Activated naive CD4-positive, alpha-beta T cell treated with anti-CD3 and anti-CD28 coated beads, Interleukin-2, amount 10 ng/mL, durations not matched to agents 7 days and 5 days (primary cell): ENCODE measurements around the gene USP32.
A peak's percentile ranks its signal among the peaks of the same experiment; 100 is the strongest.
"Not testable (repeated sequence)": the region's sequence is repeated elsewhere in the genome, so short reads cannot be mapped to it uniquely, and the experiment has no call there.

Experiments used
- CTCF ChIA-PET: fragments of 350-600 bp; sonication (Branson Sonifier 250); formaldehyde crosslinking; loops from one replicate; lab custom pipeline; 2021; ENCODE audit warnings: antibody characterized with exemption; lab: Charles Lee
- DNase-seq: peaks from one replicate; pipeline ENCODE4 v3.0.0-alpha.2; 2020
- H3K27ac Mint-ChIP-seq: one replicate; pipeline ENCODE4 v1.8.0; 2021; ENCODE audit warnings: mild to moderate bottlenecking, moderate library complexity, mixed read lengths
- H3K27me3 Mint-ChIP-seq: one replicate; pipeline ENCODE4 v1.8.0; 2021; ENCODE audit warnings: mild to moderate bottlenecking, mixed read lengths
- H3K36me3 Mint-ChIP-seq: one replicate; pipeline ENCODE4 v1.8.0; 2021; ENCODE audit warnings: mixed read lengths
- H3K4me1 Mint-ChIP-seq: one replicate; pipeline ENCODE4 v1.8.0; 2021; ENCODE audit warnings: mixed read lengths
- H3K4me3 Mint-ChIP-seq: one replicate; pipeline ENCODE4 v1.8.0; 2021; ENCODE audit warnings: mild to moderate bottlenecking, moderate library complexity, mixed read lengths
- H3K9me3 Mint-ChIP-seq: one replicate; pipeline ENCODE4 v1.8.0; 2021; ENCODE audit warnings: mixed read lengths

Gene USP32

DNA sequence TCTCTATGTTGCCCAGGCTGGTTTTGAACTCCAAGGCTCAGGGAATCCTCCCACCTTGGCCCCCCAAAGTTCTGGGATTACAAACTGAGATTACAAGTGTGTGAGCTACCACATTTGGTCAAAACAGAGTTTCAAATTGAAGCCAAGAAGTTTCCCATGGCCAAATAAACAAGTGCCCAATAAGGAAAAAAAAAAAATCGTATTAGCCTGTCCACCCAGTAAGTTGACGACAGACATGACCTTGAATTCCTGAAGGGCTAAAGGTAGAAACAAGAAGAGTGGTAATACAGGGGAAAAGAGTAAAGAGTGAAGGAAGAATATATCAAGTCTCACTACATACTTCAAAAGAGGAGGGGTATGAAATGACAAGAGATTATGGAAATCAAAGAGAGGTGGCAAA, 176.0 kb downstream of the USP32 start:
- H3K4me3 Mint-ChIP-seq, H3K27me3 Mint-ChIP-seq, H3K27ac Mint-ChIP-seq, H3K36me3 Mint-ChIP-seq, DNase-seq, H3K9me3 Mint-ChIP-seq, H3K4me1 Mint-ChIP-seq, CTCF ChIA-PET: not testable (repeated sequence)

DNA sequence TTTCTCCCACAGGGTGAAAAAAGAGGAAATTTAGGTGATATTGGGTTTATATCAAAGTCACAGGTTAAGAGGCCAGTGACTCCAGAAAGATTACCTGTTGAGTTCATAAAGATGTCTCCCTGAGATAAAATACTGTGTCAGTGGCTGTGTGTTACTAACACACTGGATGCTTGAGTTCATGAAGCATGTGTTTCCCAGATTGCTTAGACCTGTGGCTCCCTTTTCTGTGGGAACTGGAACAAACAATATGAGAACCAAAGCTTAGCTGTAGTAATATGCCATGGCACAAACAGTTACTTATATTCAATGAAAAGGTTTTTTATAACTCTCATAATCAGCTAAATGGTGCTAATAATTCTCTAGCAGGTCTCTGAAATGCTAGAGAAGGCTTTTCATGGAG, 180.7 kb downstream of the USP32 start:
- H3K27me3 Mint-ChIP-seq, H3K36me3 Mint-ChIP-seq, H3K4me3 Mint-ChIP-seq, CTCF ChIA-PET, DNase-seq, H3K9me3 Mint-ChIP-seq, H3K4me1 Mint-ChIP-seq, H3K27ac Mint-ChIP-seq: not testable (repeated sequence)

DNA sequence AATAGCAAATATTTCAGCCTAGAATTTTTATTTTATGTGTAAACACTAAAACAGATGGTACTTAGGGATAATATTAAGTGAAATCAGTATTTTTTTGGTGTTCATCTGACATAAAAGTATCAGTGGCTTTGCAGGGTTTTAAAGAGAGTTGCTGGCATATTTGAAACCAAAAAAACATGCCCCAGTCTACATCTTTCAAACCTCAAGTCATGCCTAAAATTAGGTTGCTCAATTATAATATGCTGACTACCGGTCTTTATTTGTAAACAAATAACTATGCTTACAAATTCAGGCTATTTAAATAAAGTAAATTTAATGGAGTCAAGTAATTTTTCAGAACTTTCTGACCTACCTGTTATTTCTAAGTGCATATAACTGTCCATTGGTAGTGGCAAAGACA, 183.6 kb downstream of the USP32 start:
- H3K27me3 Mint-ChIP-seq, DNase-seq, H3K9me3 Mint-ChIP-seq, H3K27ac Mint-ChIP-seq, H3K4me3 Mint-ChIP-seq, H3K4me1 Mint-ChIP-seq, H3K36me3 Mint-ChIP-seq, CTCF ChIA-PET: not testable (repeated sequence)

DNA sequence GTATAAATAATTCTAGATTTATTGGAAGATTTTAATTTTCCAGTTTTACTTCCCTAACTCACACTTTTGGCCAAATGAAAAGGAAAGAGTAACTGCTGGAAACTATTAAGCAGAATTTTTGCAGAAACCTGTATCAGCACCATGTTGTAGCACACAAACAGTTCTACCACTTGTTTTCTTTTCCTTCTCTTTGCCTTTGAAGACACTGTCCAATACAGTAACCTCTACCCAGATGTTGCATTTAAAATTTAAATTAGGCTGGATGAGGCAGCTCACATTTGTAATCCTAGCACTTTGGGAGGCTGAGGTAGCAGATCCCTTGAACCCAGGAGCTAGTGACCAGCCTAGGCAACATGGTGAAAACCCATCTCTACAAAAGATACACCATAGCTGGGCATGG, 186.2 kb downstream of the USP32 start:
- H3K27me3 Mint-ChIP-seq, DNase-seq, H3K4me3 Mint-ChIP-seq, H3K36me3 Mint-ChIP-seq, H3K27ac Mint-ChIP-seq, H3K4me1 Mint-ChIP-seq, CTCF ChIA-PET, H3K9me3 Mint-ChIP-seq: not testable (repeated sequence)

- H3K27ac Mint-ChIP-seq, CTCF ChIA-PET, H3K4me1 Mint-ChIP-seq, H3K27me3 Mint-ChIP-seq, H3K9me3 Mint-ChIP-seq, H3K4me3 Mint-ChIP-seq, DNase-seq: not testable (repeated sequence)
- peaks cover 24% of the 10 kb centered on the region for H3K36me3 Mint-ChIP-seq
Observed at GRCh38 chr17:60198630-60199029, 193.3 kb downstream of the USP32 start.

- not testable (repeated sequence) for H3K27me3 Mint-ChIP-seq, H3K27ac Mint-ChIP-seq, H3K9me3 Mint-ChIP-seq, H3K4me1 Mint-ChIP-seq, DNase-seq, H3K4me3 Mint-ChIP-seq
- H3K36me3 Mint-ChIP-seq: peaks cover 35% of the 10 kb centered on the region
- CTCF ChIA-PET: interaction anchor here (0.7 kb wide), 1 partner anchor 51 kb away, joined by 4 read pairs; no protein-coding TSS in a partner anchor
Observed at GRCh38 chr17:60194141-60194540, 197.8 kb downstream of the USP32 start.

DNA sequence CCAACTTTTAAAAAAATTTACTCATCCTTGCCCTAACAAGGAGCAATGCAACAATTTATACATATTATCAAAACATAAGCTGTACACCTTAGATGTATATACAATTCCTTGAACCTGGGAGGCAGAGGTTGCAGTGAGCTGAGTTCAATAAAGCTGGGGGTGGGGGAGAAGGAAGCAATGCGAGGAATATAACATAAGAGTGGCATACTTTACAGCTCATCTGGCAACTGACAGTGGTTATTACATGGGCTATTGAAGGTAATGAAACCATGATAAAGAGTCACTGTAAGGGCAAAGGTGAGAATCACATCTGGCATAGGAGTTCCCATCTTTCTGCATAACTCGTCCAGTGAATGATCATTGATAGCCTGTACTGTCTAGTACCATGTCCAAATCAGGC, 198.5 kb downstream of the USP32 start:
- Mint-ChIP-seq H3K36me3 (peaks cover 35% of the 10 kb centered on the region), H3K4me1 (no peaks in the 10 kb centered on the region), H3K4me3 (no peak overlapping the region), H3K27ac (no peak overlapping the region), H3K9me3 (no peaks in the 10 kb centered on the region), H3K27me3 (no peaks in the 10 kb centered on the region)
- CTCF ChIA-PET: interaction anchor here (0.7 kb wide), 1 partner anchor 52 kb away, joined by 4 read pairs; no protein-coding TSS in a partner anchor
- DNase-seq: no peak

GRCh38 chr17:60193032-60193431, 198.9 kb downstream of the USP32 start:
- DNase-seq, H3K27me3 Mint-ChIP-seq, H3K4me3 Mint-ChIP-seq, H3K4me1 Mint-ChIP-seq, H3K27ac Mint-ChIP-seq, H3K9me3 Mint-ChIP-seq, CTCF ChIA-PET: not testable (repeated sequence)
- H3K36me3 Mint-ChIP-seq: peaks cover 31% of the 10 kb centered on the region

GRCh38 chr17:60190032-60190431, 201.9 kb downstream of the USP32 start:
- H3K27me3 Mint-ChIP-seq, CTCF ChIA-PET, H3K4me3 Mint-ChIP-seq, H3K4me1 Mint-ChIP-seq, H3K9me3 Mint-ChIP-seq, H3K27ac Mint-ChIP-seq, DNase-seq: not testable (repeated sequence)
- H3K36me3 Mint-ChIP-seq: peaks cover 22% of the 10 kb centered on the region

DNA sequence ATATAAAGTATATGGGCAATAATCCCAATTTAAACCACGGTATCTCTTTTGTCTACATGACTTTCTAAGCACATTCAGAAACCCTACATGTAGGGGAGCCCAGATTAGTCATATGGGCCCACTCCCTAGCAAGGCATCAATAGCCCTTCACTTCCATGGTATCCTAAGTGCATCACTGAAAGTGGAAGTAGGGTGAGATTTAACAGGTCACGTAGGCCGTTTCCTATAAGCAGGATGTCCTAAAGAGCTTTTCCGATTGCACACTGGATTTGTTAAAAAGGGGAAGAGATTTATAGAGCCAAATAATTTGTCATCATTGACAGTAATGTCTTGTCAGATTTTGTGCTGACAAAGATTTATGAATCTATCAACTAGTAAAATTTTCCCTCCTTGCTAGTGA, 203.2 kb downstream of the USP32 start:
- Mint-ChIP-seq H3K4me3 (no peak overlapping the region), H3K4me1 (peaks cover 3% of the 10 kb centered on the region), H3K27ac (no peak overlapping the region), H3K36me3 (peaks cover 18% of the 10 kb centered on the region), H3K9me3 (no peaks in the 10 kb centered on the region), H3K27me3 (no peaks in the 10 kb centered on the region)
- DNase-seq: no peak
- CTCF ChIA-PET: no interaction called here

DNA sequence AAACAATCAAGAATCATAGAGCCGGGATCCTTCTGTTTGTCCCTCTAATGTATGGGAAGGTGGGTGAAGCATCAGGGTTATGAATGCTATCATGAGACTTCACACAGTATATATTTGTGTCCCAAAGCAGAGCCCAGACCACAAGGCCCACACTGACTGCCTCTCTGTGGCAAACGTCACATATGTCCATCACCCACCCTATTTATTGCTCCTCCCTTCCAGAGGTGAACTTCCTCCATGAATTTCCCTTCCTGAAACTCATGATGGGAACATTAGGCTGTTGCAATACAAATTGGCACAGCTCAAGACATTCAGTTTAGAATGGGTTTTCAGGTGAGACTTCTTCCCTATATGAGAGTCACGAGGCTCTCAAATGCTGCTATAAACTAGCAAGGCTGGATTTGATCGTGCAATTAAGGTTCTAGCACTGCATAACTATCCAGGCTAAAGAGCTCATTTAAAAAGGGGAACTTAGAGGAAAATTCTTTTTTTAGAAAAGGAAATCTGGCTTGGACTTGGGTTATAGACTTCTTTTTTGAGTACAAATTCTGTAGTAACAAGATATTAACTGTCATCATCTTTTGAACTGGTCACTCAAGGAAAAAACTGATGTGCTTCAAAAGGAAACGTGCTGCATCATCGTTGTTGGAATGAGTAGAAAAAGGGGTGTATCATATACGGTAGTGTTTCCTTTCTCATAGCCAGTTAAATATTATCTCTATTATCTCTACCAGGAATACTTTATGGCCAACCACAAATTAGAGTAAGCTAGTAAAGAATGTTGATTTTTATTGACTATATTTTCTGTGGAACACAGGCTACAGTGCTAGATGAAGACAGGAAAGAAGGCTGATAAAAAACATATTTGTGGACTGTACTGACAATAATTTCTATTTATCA, 204.8 kb downstream of the USP32 start:
- H3K4me3 Mint-ChIP-seq, H3K9me3 Mint-ChIP-seq, DNase-seq, H3K4me1 Mint-ChIP-seq, H3K27ac Mint-ChIP-seq, H3K27me3 Mint-ChIP-seq, CTCF ChIA-PET: not testable (repeated sequence)
- H3K36me3 Mint-ChIP-seq: peaks cover 18% of the 10 kb centered on the region

GRCh38 chr17:60186372-60186771, 205.6 kb downstream of the USP32 start:
- DNase-seq, H3K4me3 Mint-ChIP-seq, H3K9me3 Mint-ChIP-seq, CTCF ChIA-PET, H3K4me1 Mint-ChIP-seq, H3K27ac Mint-ChIP-seq, H3K27me3 Mint-ChIP-seq: not testable (repeated sequence)
- H3K36me3 Mint-ChIP-seq: peaks cover 19% of the 10 kb centered on the region

DNA sequence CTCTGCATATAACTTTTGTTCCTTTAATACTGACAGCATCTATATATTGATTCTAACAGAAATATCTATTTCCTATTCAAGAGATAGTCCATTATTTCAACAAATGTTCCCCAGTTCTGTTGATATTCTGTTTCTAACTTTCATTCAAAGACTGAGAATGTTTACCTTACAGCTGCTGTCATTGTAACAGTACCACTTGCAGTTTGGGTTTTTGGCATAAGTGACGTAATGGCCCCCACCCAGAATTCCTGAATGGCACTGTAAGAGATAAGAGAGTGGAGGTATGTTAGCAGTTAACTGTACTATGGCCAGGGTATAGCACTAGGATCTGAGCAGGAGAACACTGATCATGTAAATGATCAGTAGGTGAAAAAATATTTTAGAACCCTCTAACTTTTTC, 211.6 kb downstream of the USP32 start:
- H3K4me1 Mint-ChIP-seq, CTCF ChIA-PET, H3K4me3 Mint-ChIP-seq, DNase-seq, H3K27me3 Mint-ChIP-seq, H3K9me3 Mint-ChIP-seq: not testable (repeated sequence)
- Mint-ChIP-seq H3K36me3 (peaks cover 19% of the 10 kb centered on the region), H3K27ac (peak overlapping the region; percentile 42)

GRCh38 chr17:60178180-60178579, 213.8 kb downstream of the USP32 start:
- H3K27me3 Mint-ChIP-seq, DNase-seq, H3K4me1 Mint-ChIP-seq, H3K4me3 Mint-ChIP-seq, CTCF ChIA-PET, H3K27ac Mint-ChIP-seq, H3K9me3 Mint-ChIP-seq: not testable (repeated sequence)
- peaks cover 14% of the 10 kb centered on the region for H3K36me3 Mint-ChIP-seq

DNA sequence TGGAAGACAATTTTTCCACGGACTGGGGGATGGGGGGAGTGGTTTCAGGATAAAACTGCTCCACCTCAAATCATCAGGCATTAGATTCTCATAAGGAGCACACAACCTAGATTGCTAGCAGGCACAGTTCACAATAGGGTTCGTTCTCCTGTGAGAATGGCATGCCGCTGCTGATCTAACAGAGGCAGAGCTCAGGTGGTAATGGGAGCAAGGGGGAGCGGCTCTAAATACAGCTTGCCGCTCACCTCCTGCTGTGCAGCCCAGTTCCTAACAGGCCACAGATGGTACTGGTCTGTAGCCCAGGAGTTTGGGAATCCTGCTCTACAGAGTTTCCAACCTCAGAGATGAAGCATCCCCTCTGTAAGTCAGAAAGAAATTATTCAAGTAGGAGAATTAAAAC, 215.2 kb downstream of the USP32 start:
- CTCF ChIA-PET, DNase-seq, H3K9me3 Mint-ChIP-seq, H3K4me3 Mint-ChIP-seq, H3K27ac Mint-ChIP-seq, H3K27me3 Mint-ChIP-seq, H3K4me1 Mint-ChIP-seq: not testable (repeated sequence)
- H3K36me3 Mint-ChIP-seq: peaks cover 13% of the 10 kb centered on the region
